NCI-H748 treated with DMSO at 0.1 percent for 48 hours (cell line): ENCODE measurements around the gene LRBA.

Experiments used
- DNase-seq: peaks from one replicate; lab custom pipeline; 2025; lab: John Stamatoyannopoulos, UW

Gene LRBA

GRCh38 chr4:150586162-150586810 is 428.8 kb downstream of the LRBA start:
- DNase-seq: no peak

GRCh38 chr4:150585611-150586010 is 429.5 kb downstream of the LRBA start:
- no peak for DNase-seq

GRCh38 chr4:150584111-150584915 is 430.8 kb downstream of the LRBA start:
- DNase-seq: no peak

- DNase-seq: no peak
Measured at GRCh38 chr4:150583287-150584110, 431.6 kb downstream of the LRBA start.

GRCh38 chr4:150582873-150583286 is 432.2 kb downstream of the LRBA start:
- DNase-seq: no peak

GRCh38 chr4:150582146-150582872 is 432.8 kb downstream of the LRBA start, which contains the start of gene MAB21L2:
Gene MAB21L2, plus strand, starts transcription at chr4:150582151. Its CDS starts 879 bp downstream, at chr4:150583030.
- DNase-seq: no peak

- DNase-seq: no peak
Measured at GRCh38 chr4:150581641-150582051, 433.4 kb downstream of the LRBA start.

- DNase-seq: no peak
Measured at GRCh38 chr4:150581056-150581605, 434.0 kb downstream of the LRBA start.

- DNase-seq: no peak
Measured at GRCh38 chr4:150580306-150580705, 434.8 kb downstream of the LRBA start.

- DNase-seq: no peak
Measured at GRCh38 chr4:150579551-150580234, 435.4 kb downstream of the LRBA start.

GRCh38 chr4:150578745-150579501 is 436.2 kb downstream of the LRBA start:
- DNase-seq: no peak

GRCh38 chr4:150577796-150578195 is 437.3 kb downstream of the LRBA start:
- DNase-seq: no peak

GRCh38 chr4:150574678-150575077 is 440.4 kb downstream of the LRBA start:
- DNase-seq: no peak

- DNase-seq: no peak
Measured at GRCh38 chr4:150573534-150573933, 441.6 kb downstream of the LRBA start.

- DNase-seq: no peak
Measured at GRCh38 chr4:150572704-150573504, 442.2 kb downstream of the LRBA start.

- no peak for DNase-seq
Measured at GRCh38 chr4:150570862-150571261, 444.2 kb downstream of the LRBA start.

- no peak for DNase-seq
Measured at GRCh38 chr4:150569998-150570535, 445.0 kb downstream of the LRBA start.

GRCh38 chr4:150569384-150569987 is 445.6 kb downstream of the LRBA start:
- no peak for DNase-seq

GRCh38 chr4:150567070-150567469 is 448.0 kb downstream of the LRBA start:
- no peak for DNase-seq
